Left forelimb (tissue), 1 donor: ENCODE measurements around the gene SPATA20.

Experiments
- DNase-seq: peaks from one replicate; pipeline ENCODE4 v3.0.0-alpha.2; 2018; ENCODE audit warnings: low spot score

Gene SPATA20

GRCh38 chr17:50520483-50520882 is 26.5 kb upstream of the SPATA20 start:
- no peak for DNase-seq

GRCh38 chr17:50521514-50521913 is 25.5 kb upstream of the SPATA20 start:
- no peak for DNase-seq

- no peak for DNase-seq
Observed at GRCh38 chr17:50522766-50523165, 24.2 kb upstream of the SPATA20 start.

- DNase-seq = no peak
Observed at GRCh38 chr17:50523208-50523607, 23.8 kb upstream of the SPATA20 start.

GRCh38 chr17:50524838-50525237 is 22.1 kb upstream of the SPATA20 start:
- no peak for DNase-seq

GRCh38 chr17:50527155-50527762 is 19.7 kb upstream of the SPATA20 start:
- DNase-seq = no peak

GRCh38 chr17:50527949-50528474 is 19.0 kb upstream of the SPATA20 start:
- DNase-seq = no peak

GRCh38 chr17:50529849-50530248 is 17.1 kb upstream of the SPATA20 start:
- DNase-seq = no peak

GRCh38 chr17:50531428-50532025 is 15.4 kb upstream of the SPATA20 start:
- DNase-seq = no peak

GRCh38 chr17:50532452-50533024 is 14.4 kb upstream of the SPATA20 start, which contains the start of gene EPN3:
Gene EPN3, plus strand, starts transcription at chr17:50532735. Its CDS starts 3,822 bp downstream, at chr17:50536557.
- DNase-seq = no peak

GRCh38 chr17:50533185-50533584 is 13.8 kb upstream of the SPATA20 start:
- DNase-seq = no peak

GRCh38 chr17:50533720-50534148 is 13.2 kb upstream of the SPATA20 start:
- no peak for DNase-seq

GRCh38 chr17:50534222-50534978 is 12.6 kb upstream of the SPATA20 start:
- no peak for DNase-seq

GRCh38 chr17:50534979-50535326 is 12.0 kb upstream of the SPATA20 start:
- DNase-seq = no peak

- no peak for DNase-seq
Observed at GRCh38 chr17:50535407-50535806, 11.6 kb upstream of the SPATA20 start.

GRCh38 chr17:50536683-50537646 is 10.0 kb upstream of the SPATA20 start:
- no peak for DNase-seq

- no peak for DNase-seq
Observed at GRCh38 chr17:50537721-50538548, 9.0 kb upstream of the SPATA20 start.

GRCh38 chr17:50538549-50539410 is 8.2 kb upstream of the SPATA20 start:
- no peak for DNase-seq

- DNase-seq = no peak
Observed at GRCh38 chr17:50539762-50540559, 7.0 kb upstream of the SPATA20 start.
